HL-60 (cell line): ENCODE results near the gene DAPK1.

Experiments used
- POLR2AphosphoS5 ChIP-seq: IDR thresholded peaks from 2 replicates; pipeline ENCODE4 v1.6.1; 2012; ENCODE audit warnings: low read depth
- REST ChIP-seq: IDR thresholded peaks from 2 replicates; pipeline ENCODE4 v1.6.1; 2012; ENCODE audit warnings: low read depth; ENCODE audit not compliant: insufficient replicate concordance
- TF ChIP-seq, protein P1 (sequence below): IDR thresholded peaks from one replicate; pipeline ENCODE4 v1.5.1; 2011; ENCODE audit warnings: low read length, control low read depth, inconsistent platforms; ENCODE audit not compliant: insufficient read depth

GRCh38 chr9:87656485-87656884, 158.8 kb downstream of the DAPK1 start:
- no peak for TF ChIP-seq REST
- TF ChIP-seq, protein P1, sequence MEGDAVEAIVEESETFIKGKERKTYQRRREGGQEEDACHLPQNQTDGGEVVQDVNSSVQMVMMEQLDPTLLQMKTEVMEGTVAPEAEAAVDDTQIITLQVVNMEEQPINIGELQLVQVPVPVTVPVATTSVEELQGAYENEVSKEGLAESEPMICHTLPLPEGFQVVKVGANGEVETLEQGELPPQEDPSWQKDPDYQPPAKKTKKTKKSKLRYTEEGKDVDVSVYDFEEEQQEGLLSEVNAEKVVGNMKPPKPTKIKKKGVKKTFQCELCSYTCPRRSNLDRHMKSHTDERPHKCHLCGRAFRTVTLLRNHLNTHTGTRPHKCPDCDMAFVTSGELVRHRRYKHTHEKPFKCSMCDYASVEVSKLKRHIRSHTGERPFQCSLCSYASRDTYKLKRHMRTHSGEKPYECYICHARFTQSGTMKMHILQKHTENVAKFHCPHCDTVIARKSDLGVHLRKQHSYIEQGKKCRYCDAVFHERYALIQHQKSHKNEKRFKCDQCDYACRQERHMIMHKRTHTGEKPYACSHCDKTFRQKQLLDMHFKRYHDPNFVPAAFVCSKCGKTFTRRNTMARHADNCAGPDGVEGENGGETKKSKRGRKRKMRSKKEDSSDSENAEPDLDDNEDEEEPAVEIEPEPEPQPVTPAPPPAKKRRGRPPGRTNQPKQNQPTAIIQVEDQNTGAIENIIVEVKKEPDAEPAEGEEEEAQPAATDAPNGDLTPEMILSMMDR = no peak
- no peak for TF ChIP-seq POLR2AphosphoS5
